ENCODE data around the gene ITGA2B.

Gene ITGA2B

DNA sequence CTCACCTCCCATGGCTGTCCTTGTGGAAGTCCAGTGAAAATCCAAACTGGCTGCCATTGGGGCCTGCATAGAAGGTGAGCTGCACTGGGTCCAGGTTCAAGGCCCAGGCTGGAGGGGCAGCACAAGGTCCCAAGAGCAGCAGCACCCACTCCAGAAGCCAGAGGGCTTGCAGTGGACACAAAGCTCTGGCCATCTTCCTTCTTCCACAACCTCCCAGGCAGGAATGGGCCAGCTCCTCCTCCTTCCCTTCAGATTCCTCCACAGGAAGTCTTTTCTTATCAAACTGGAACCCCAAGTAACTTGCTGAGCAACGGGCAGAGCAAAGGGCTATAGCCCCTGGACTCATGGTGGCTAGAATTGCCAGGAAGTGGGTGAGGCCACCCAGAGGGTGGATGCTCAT is at the start of gene ITGA2B:
ITGA2B (minus strand) TSS at position 369 of the 400 bp plus-strand sequence; CDS start at position 193, 176 bp downstream.
- DNase-seq (ENCODE audit: extremely low spot score), result no peak
- ChIA-PET POLR2A (no interaction called here), CTCF (interaction anchor here (2.5 kb wide), 1 partner anchor 134 kb away, joined by 6 read pairs; no protein-coding TSS in a partner anchor)
- TF ChIP-seq SP1 (IDR thresholded peaks at IDR 0.05) (no peak), BHLHE40 (IDR thresholded peaks at IDR 0.05; ENCODE audit: borderline replicate concordance) (no peak), HDGF (IDR thresholded peaks at IDR 0.05; ENCODE audit: borderline replicate concordance) (no peak), LEF1 (IDR thresholded peaks at IDR 0.05; ENCODE audit: borderline replicate concordance) (no peak), FOXM1 (IDR thresholded peaks at IDR 0.05; ENCODE audit: borderline replicate concordance) (no peak), FOXA1 (IDR thresholded peaks at IDR 0.05) (no peak), FOXK2 (IDR thresholded peaks at IDR 0.05) (no peak), L3MBTL2 (conservative IDR thresholded peaks at IDR 0.05) (no peak), ARNT (IDR thresholded peaks at IDR 0.05) (no peak), ELF4 (IDR thresholded peaks at IDR 0.05) (no peak), ZNF384 (IDR thresholded peaks at IDR 0.05) (no peak), NFRKB (IDR thresholded peaks at IDR 0.05) (no peak), CTBP1 (IDR thresholded peaks at IDR 0.05; ENCODE audit: borderline replicate concordance) (no peak), TARDBP (IDR thresholded peaks at IDR 0.05) (no peak), SUZ12 (IDR thresholded peaks at IDR 0.05) (no peak)
- TF ChIP-seq, protein P1, sequence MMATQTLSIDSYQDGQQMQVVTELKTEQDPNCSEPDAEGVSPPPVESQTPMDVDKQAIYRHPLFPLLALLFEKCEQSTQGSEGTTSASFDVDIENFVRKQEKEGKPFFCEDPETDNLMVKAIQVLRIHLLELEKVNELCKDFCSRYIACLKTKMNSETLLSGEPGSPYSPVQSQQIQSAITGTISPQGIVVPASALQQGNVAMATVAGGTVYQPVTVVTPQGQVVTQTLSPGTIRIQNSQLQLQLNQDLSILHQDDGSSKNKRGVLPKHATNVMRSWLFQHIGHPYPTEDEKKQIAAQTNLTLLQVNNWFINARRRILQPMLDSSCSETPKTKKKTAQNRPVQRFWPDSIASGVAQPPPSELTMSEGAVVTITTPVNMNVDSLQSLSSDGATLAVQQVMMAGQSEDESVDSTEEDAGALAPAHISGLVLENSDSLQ (IDR thresholded peaks at IDR 0.05), result no peak

DNA sequence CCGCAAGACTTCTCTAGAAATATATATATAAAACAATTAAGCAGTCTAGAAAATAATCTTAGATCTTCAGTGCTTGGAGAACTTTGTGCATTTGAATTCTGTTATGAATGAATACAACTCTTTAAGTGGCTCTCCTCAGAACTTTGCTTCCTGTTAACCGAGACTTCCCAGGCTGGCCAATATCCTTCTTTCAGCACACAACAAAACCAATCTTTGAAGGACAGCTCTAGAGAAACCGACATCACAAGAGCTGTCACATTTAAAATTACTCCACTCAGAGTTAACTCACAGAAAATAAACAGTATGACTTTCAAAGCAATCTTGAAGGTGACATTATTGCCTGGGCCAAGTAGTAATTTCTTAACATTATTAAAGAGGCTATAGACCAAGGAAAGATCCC is 49.7 kb upstream of the ITGA2B start:
- CTCF ChIA-PET, result no interaction called here
- no peak for TF ChIP-seq CTBP1 (IDR thresholded peaks at IDR 0.05; ENCODE audit: borderline replicate concordance)
- TF ChIP-seq TARDBP (IDR thresholded peaks at IDR 0.05), result no peak
- TF ChIP-seq SUZ12 (IDR thresholded peaks at IDR 0.05), result no peak
- no peak for TF ChIP-seq ARNT (IDR thresholded peaks at IDR 0.05)
- no peak for TF ChIP-seq FOXK2 (IDR thresholded peaks at IDR 0.05)
- no peak for TF ChIP-seq ELF4 (IDR thresholded peaks at IDR 0.05)
- no peak for TF ChIP-seq BHLHE40 (IDR thresholded peaks at IDR 0.05; ENCODE audit: borderline replicate concordance)
- TF ChIP-seq LEF1 (IDR thresholded peaks at IDR 0.05; ENCODE audit: borderline replicate concordance), result no peak
- TF ChIP-seq L3MBTL2 (conservative IDR thresholded peaks at IDR 0.05), result no peak
- TF ChIP-seq FOXM1 (IDR thresholded peaks at IDR 0.05; ENCODE audit: borderline replicate concordance), result no peak
- no peak for TF ChIP-seq NFRKB (IDR thresholded peaks at IDR 0.05)
- TF ChIP-seq SP1 (IDR thresholded peaks at IDR 0.05), result no peak
- TF ChIP-seq HDGF (IDR thresholded peaks at IDR 0.05; ENCODE audit: borderline replicate concordance), result no peak
- no peak for TF ChIP-seq ZNF384 (IDR thresholded peaks at IDR 0.05)
- no peak for TF ChIP-seq FOXA1 (IDR thresholded peaks at IDR 0.05)
- TF ChIP-seq, protein P1 (IDR thresholded peaks at IDR 0.05), result no peak
- POLR2A ChIA-PET, result no interaction called here
- no peak for DNase-seq (ENCODE audit: extremely low spot score)

DNA sequence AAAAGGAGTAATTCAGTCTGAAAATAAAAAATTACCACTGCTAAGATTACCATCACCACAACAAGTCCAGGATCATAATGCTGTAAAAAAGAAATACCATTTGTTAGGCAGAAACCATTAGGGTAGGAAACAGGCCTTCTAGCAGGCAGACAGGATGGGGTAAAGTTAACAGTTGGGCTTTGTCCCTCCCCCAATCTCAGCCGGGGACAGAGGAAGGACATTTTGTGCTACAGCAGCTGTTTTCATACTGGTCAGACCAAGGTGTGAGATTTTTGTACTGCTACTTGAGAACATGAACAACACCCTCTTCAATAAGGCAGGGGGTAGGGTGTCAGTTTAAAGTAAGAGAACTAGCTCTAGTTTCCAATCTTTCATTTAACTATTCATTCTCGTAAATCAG is 49.2 kb upstream of the ITGA2B start:
- CTCF ChIA-PET, result no interaction called here
- TF ChIP-seq TARDBP (IDR thresholded peaks at IDR 0.05), result no peak
- TF ChIP-seq FOXA1 (IDR thresholded peaks at IDR 0.05), result no peak
- TF ChIP-seq HDGF (IDR thresholded peaks at IDR 0.05; ENCODE audit: borderline replicate concordance), result no peak
- no peak for TF ChIP-seq NFRKB (IDR thresholded peaks at IDR 0.05)
- no peak for TF ChIP-seq FOXK2 (IDR thresholded peaks at IDR 0.05)
- TF ChIP-seq FOXM1 (IDR thresholded peaks at IDR 0.05; ENCODE audit: borderline replicate concordance), result no peak
- TF ChIP-seq SUZ12 (IDR thresholded peaks at IDR 0.05), result no peak
- no peak for TF ChIP-seq ZNF384 (IDR thresholded peaks at IDR 0.05)
- TF ChIP-seq L3MBTL2 (conservative IDR thresholded peaks at IDR 0.05), result no peak
- TF ChIP-seq, protein P1 (IDR thresholded peaks at IDR 0.05), result no peak
- TF ChIP-seq SP1 (IDR thresholded peaks at IDR 0.05), result no peak
- no peak for TF ChIP-seq LEF1 (IDR thresholded peaks at IDR 0.05; ENCODE audit: borderline replicate concordance)
- TF ChIP-seq ELF4 (IDR thresholded peaks at IDR 0.05), result no peak
- TF ChIP-seq ARNT (IDR thresholded peaks at IDR 0.05), result no peak
- TF ChIP-seq BHLHE40 (IDR thresholded peaks at IDR 0.05; ENCODE audit: borderline replicate concordance), result no peak
- TF ChIP-seq CTBP1 (IDR thresholded peaks at IDR 0.05; ENCODE audit: borderline replicate concordance), result no peak
- DNase-seq (ENCODE audit: extremely low spot score), result no peak
- POLR2A ChIA-PET, result no interaction called here

DNA sequence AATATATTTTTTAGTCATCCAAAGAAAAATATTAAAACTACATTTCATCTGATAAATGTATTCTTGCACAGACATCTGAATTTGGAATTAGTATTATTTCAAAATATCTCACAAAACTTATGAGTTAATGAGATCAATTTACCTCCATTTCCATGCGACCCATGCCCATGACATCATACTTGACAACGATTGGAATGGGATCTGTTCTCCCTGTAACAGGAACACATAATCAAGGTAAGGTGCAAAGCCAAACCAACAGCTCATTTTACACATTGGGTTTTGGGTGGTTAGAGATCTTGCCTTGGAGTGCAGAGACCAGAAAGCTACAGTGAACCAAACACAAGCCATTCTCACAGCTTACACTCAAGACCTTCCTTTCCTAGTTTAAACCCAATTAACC is 46.9 kb upstream of the ITGA2B start:
- POLR2A ChIA-PET, result no interaction called here
- DNase-seq (ENCODE audit: extremely low spot score), result no peak
- no peak for TF ChIP-seq CTBP1 (IDR thresholded peaks at IDR 0.05; ENCODE audit: borderline replicate concordance)
- TF ChIP-seq FOXA1 (IDR thresholded peaks at IDR 0.05), result no peak
- TF ChIP-seq SUZ12 (IDR thresholded peaks at IDR 0.05), result no peak
- no peak for TF ChIP-seq L3MBTL2 (conservative IDR thresholded peaks at IDR 0.05)
- TF ChIP-seq, protein P1 (IDR thresholded peaks at IDR 0.05), result no peak
- TF ChIP-seq LEF1 (IDR thresholded peaks at IDR 0.05; ENCODE audit: borderline replicate concordance), result no peak
- no peak for TF ChIP-seq FOXK2 (IDR thresholded peaks at IDR 0.05)
- no peak for TF ChIP-seq ARNT (IDR thresholded peaks at IDR 0.05)
- no peak for TF ChIP-seq NFRKB (IDR thresholded peaks at IDR 0.05)
- no peak for TF ChIP-seq ELF4 (IDR thresholded peaks at IDR 0.05)
- no peak for TF ChIP-seq BHLHE40 (IDR thresholded peaks at IDR 0.05; ENCODE audit: borderline replicate concordance)
- TF ChIP-seq FOXM1 (IDR thresholded peaks at IDR 0.05; ENCODE audit: borderline replicate concordance), result no peak
- no peak for TF ChIP-seq ZNF384 (IDR thresholded peaks at IDR 0.05)
- TF ChIP-seq HDGF (IDR thresholded peaks at IDR 0.05; ENCODE audit: borderline replicate concordance), result no peak
- TF ChIP-seq TARDBP (IDR thresholded peaks at IDR 0.05), result no peak
- no peak for TF ChIP-seq SP1 (IDR thresholded peaks at IDR 0.05)
- CTCF ChIA-PET, result interaction anchor here (0.6 kb wide), 1 partner anchor 43 kb away, joined by 4 read pairs; no protein-coding TSS in a partner anchor
